Glomerular visceral epithelial cell (primary cell): ENCODE results near the gene HSPA5.
"Not testable (repeated sequence)": the region's sequence is repeated elsewhere in the genome, so short reads cannot be mapped to it uniquely, and the experiment has no call there.

Experiments
- DNase-seq: peaks from one replicate; pipeline ENCODE4 v3.0.0-alpha.2; 2016; ENCODE audit errors: extremely low spot score

Gene HSPA5

GRCh38 chr9:125241000-125241862 lies at the start of gene HSPA5:
Gene HSPA5 (minus strand): TSS chr9:125241343. CDS start chr9:125241126, 217 bp downstream.
- DNase-seq, result peak; percentile 100

GRCh38 chr9:125286935-125287433 lies 45.8 kb upstream of the HSPA5 start:
- not testable (repeated sequence) for DNase-seq

- no peak for DNase-seq
Measured at GRCh38 chr9:125284855-125285254, 43.7 kb upstream of the HSPA5 start.

GRCh38 chr9:125280945-125281344 lies 39.8 kb upstream of the HSPA5 start:
- DNase-seq, result no peak

- DNase-seq, result no peak
Measured at GRCh38 chr9:125277411-125277810, 36.3 kb upstream of the HSPA5 start.

- no peak for DNase-seq
Measured at GRCh38 chr9:125276771-125277170, 35.6 kb upstream of the HSPA5 start.

GRCh38 chr9:125272697-125273096 lies 31.6 kb upstream of the HSPA5 start:
- no peak for DNase-seq

- no peak for DNase-seq
Measured at GRCh38 chr9:125271081-125271480, 29.9 kb upstream of the HSPA5 start.

- no peak for DNase-seq
Measured at GRCh38 chr9:125269014-125269397, 27.9 kb upstream of the HSPA5 start.

- no peak for DNase-seq
Measured at GRCh38 chr9:125268394-125269013, 27.4 kb upstream of the HSPA5 start.

- not testable (repeated sequence) for DNase-seq
Measured at GRCh38 chr9:125264068-125264467, 22.9 kb upstream of the HSPA5 start.

GRCh38 chr9:125262294-125262991 lies 21.3 kb upstream of the HSPA5 start:
- DNase-seq, result peak; percentile 13

GRCh38 chr9:125261501-125262293 lies 20.6 kb upstream of the HSPA5 start, which contains the start of gene GAPVD1:
Gene GAPVD1 (plus strand): TSS chr9:125261826. CDS start chr9:125298922, 37,096 bp downstream.
- DNase-seq, result peak; percentile 95

- DNase-seq, result no peak
Measured at GRCh38 chr9:125260561-125260960, 19.4 kb upstream of the HSPA5 start.

- no peak for DNase-seq
Measured at GRCh38 chr9:125258832-125259534, 17.8 kb upstream of the HSPA5 start.

- DNase-seq, result no peak
Measured at GRCh38 chr9:125258160-125258785, 17.1 kb upstream of the HSPA5 start.

- peak; percentile 38 for DNase-seq
Measured at GRCh38 chr9:125255781-125256391, 14.7 kb upstream of the HSPA5 start.

GRCh38 chr9:125254231-125254630 lies 13.1 kb upstream of the HSPA5 start:
- no peak for DNase-seq

GRCh38 chr9:125246261-125246667 lies 5.1 kb upstream of the HSPA5 start:
- DNase-seq, result no peak

- no peak for DNase-seq
Measured at GRCh38 chr9:125243792-125244260, 2.7 kb upstream of the HSPA5 start.
